ENCODE measurements around the gene SLC4A8. TPM values are rescaled to one million over a fixed set of nuclear protein-coding genes. Genes with fewer than 3 reads are reported as not detected.

SLC4A8 gene
- total and polyA plus RNA-seq, 9 of the 15 experiments (the other 6 are each of a cell fraction or from before 2014, with no cell fraction given) = 0.04 to 1.5 (median 0.12) TPM; not detected in 2

GRCh38 chr12:51389302-51389999, 35.2 kb upstream of the SLC4A8 start (continued):
- TF ChIP-seq NRF1 (conservative IDR thresholded peaks at IDR 0.05 in 1 of 2, IDR thresholded peaks at IDR 0.05 in 1 of 2) (no peak; a peak in 1 of 4 replicates), PRPF4 (IDR thresholded peaks at IDR 0.05; ENCODE audit: insufficient read depth, low read depth, low read length, poor library complexity, severe bottlenecking) (no peak), C11orf30 (IDR thresholded peaks at IDR 0.05; ENCODE audit: low read depth) (peak; percentile 75), NFE2 (IDR thresholded peaks at IDR 0.05; ENCODE audit: low read depth) (peak; percentile 32; the same call in 1 of the 2 replicates), TGIF2 (CRISPR knock-in tag; IDR thresholded peaks at IDR 0.05) (no peak), KDM1A (IDR thresholded peaks at IDR 0.05) (peak; percentile 82 to 88), MCM2 (IDR thresholded peaks at IDR 0.05; ENCODE audit: low read depth) (no peak), CC2D1A (IDR thresholded peaks at IDR 0.05) (peak; percentile 43; the same call in 1 of the 2 replicates), MNT (conservative IDR thresholded peaks at IDR 0.05) (0 out of 4 replicates have a peak, but pooled peaks of 1 of the 2 experiments have one; percentile 41), FOXK2 (conservative IDR thresholded peaks at IDR 0.05 in 1 of 2, IDR thresholded peaks at IDR 0.05 in 1 of 2; ENCODE audit: low read depth in 2 of 2) (peak in 1 of 2 experiments; percentile 65; a peak in 2 of 4 replicates), CBFA2T2 (conservative IDR thresholded peaks at IDR 0.05) (peak; percentile 77), ID3 (CRISPR knock-in tag; IDR thresholded peaks at IDR 0.05) (no peak), ID3 (tag; IDR thresholded peaks at IDR 0.05) (no peak)

All from K562 (cell line).